IMR-90 (cell line): ENCODE measurements around the gene FMNL1. TPM values are rescaled to one million over a fixed set of nuclear protein-coding genes. Genes with fewer than 3 reads are reported as not detected.

Experiments
- ATAC-seq: fragments of 200-7000 bp; cut with Tn5 transposase; 2 replicates; pipeline ENCODE4 v1.9.1; 2020; ENCODE audit warnings: low read depth, mild to moderate bottlenecking, moderate library complexity
- BruUV-seq: library from RNA; stranded (reverse); fragments of 400-500 nt; replicated peaks from 2 replicates; lab custom pipeline; 2021; lab: Mats Ljungman, UMichigan
- CTCF ChIA-PET: fragments of 300-600 bp; formaldehyde crosslinking; extraction: SDS; loops from one replicate; lab custom pipeline; 2021; ENCODE audit warnings: antibody characterized with exemption; lab: Yijun Ruan, JAX
- POLR2A ChIA-PET: fragments of 300-600 bp; sonication (Branson Sonifier 250); formaldehyde crosslinking; loops from one replicate; lab custom pipeline; 2022; ENCODE audit warnings: antibody characterized with exemption; ENCODE audit not compliant: unreplicated experiment; lab: Charles Lee
- DNase-seq: peaks from one replicate; pipeline ENCODE4 v3.0.0; 2013
- H2AFZ ChIP-seq: replicated peaks from 2 replicates; pipeline ENCODE3; 2013; ENCODE audit warnings: low read length, mild to moderate bottlenecking; ENCODE audit not compliant: poor library complexity
- H2AK5ac ChIP-seq: 2 replicates; pipeline ENCODE4 v1.6.1; 2013; ENCODE audit warnings: low read depth, low read length, inconsistent platforms
- H2AK9ac ChIP-seq: replicated peaks from 2 replicates; pipeline ENCODE3; 2013; ENCODE audit warnings: mild to moderate bottlenecking, low read depth, low read length, moderate library complexity; ENCODE audit not compliant: poor library complexity
- H2BK120ac ChIP-seq: 2 replicates; pipeline ENCODE4 v1.6.1; 2013; ENCODE audit warnings: low read depth, low read length, inconsistent platforms
- H2BK15ac ChIP-seq: 3 replicates; pipeline ENCODE4 v1.6.1; 2013; ENCODE audit warnings: low read depth, low read length, inconsistent platforms
- H2BK20ac ChIP-seq: 2 replicates; pipeline ENCODE4 v1.6.1; 2013; ENCODE audit warnings: low read depth, mild to moderate bottlenecking, inconsistent platforms, low read length, moderate library complexity
- H2BK5ac ChIP-seq: 2 replicates; pipeline ENCODE4 v1.6.1; 2013; ENCODE audit warnings: mild to moderate bottlenecking, low read depth, low read length, inconsistent platforms; ENCODE audit not compliant: poor library complexity, severe bottlenecking
- H3K14ac ChIP-seq: replicated peaks from 2 replicates; pipeline ENCODE4 v1.6.1; 2013; ENCODE audit warnings: low read depth, low read length, inconsistent platforms
- H3K18ac ChIP-seq: 2 replicates; pipeline ENCODE4 v1.6.1; 2013; ENCODE audit warnings: low read depth, low read length, control low read depth
- H3K23ac ChIP-seq: 2 replicates; pipeline ENCODE4 v1.6.1; 2013; ENCODE audit warnings: low read depth, low read length, inconsistent platforms
- H3K27ac ChIP-seq: 2 replicates; pipeline ENCODE4 v1.5.1; 2013; ENCODE audit warnings: mild to moderate bottlenecking, control low read depth, low read length; ENCODE audit not compliant: insufficient read depth
- H3K27me3 ChIP-seq: 2 replicates; pipeline ENCODE4 v1.6.1; 2013; ENCODE audit warnings: low read length; ENCODE audit not compliant: control insufficient read depth, insufficient read depth
- H3K36me3 ChIP-seq: 2 replicates; pipeline ENCODE4 v1.6.1; 2013; ENCODE audit warnings: low read length, mixed read lengths; ENCODE audit not compliant: control insufficient read depth, insufficient read depth
- H3K4ac ChIP-seq: 2 replicates; pipeline ENCODE4 v1.6.1; 2013; ENCODE audit warnings: low read depth, low read length, inconsistent platforms
- H3K4me1 ChIP-seq: 2 replicates; pipeline ENCODE4 v1.6.1; 2013; ENCODE audit warnings: low read length, mixed read lengths; ENCODE audit not compliant: control insufficient read depth, insufficient read depth
- H3K4me2 ChIP-seq: 2 replicates; pipeline ENCODE4 v1.6.1; 2013; ENCODE audit warnings: low read depth, mild to moderate bottlenecking, control low read depth, low read length, moderate library complexity
- H3K4me3 ChIP-seq: 2 replicates; pipeline ENCODE4 v1.5.1; 2013; ENCODE audit warnings: low read depth, mild to moderate bottlenecking, control low read depth, low read length, moderate library complexity; ENCODE audit not compliant: insufficient read depth
- H3K56ac ChIP-seq: 2 replicates; pipeline ENCODE4 v1.6.1; 2013; ENCODE audit warnings: low read length, inconsistent platforms; ENCODE audit not compliant: insufficient read depth; ENCODE audit errors: extremely low read depth
- H3K79me1 ChIP-seq, 2 experiments: 2 replicates each; pipeline ENCODE4 v1.6.1; 2013; ENCODE audit warnings: low read length in 2 of 2, inconsistent platforms in 1 of 2, low read depth in 1 of 2
- H3K9ac ChIP-seq: 2 replicates; pipeline ENCODE4 v1.6.1; 2013; ENCODE audit warnings: low read depth, low read length, control low read depth
- H3K9me1 ChIP-seq: 2 replicates; pipeline ENCODE4 v1.6.1; 2013; ENCODE audit warnings: low read length, inconsistent platforms; ENCODE audit not compliant: insufficient read depth
- H3K9me3 ChIP-seq: 2 replicates; pipeline ENCODE4 v1.6.1; 2013; ENCODE audit warnings: low read length; ENCODE audit not compliant: control insufficient read depth, insufficient read depth
- H4K20me1 ChIP-seq: 2 replicates; pipeline ENCODE4 v1.6.1; 2013; ENCODE audit warnings: low read length, inconsistent platforms; ENCODE audit not compliant: insufficient read depth
- H4K5ac ChIP-seq: 2 replicates; pipeline ENCODE4 v1.6.1; 2013; ENCODE audit warnings: mild to moderate bottlenecking, low read depth, low read length, control low read depth
- H4K8ac ChIP-seq, 2 experiments: 2 replicates each; pipeline ENCODE4 v1.6.1; 2013; ENCODE audit warnings: low read depth in 2 of 2, low read length in 2 of 2, control low read depth in 1 of 2, inconsistent platforms in 1 of 2
- H4K91ac ChIP-seq: 2 replicates; pipeline ENCODE4 v1.6.1; 2013; ENCODE audit warnings: low read depth, low read length, inconsistent platforms; ENCODE audit not compliant: insufficient read depth
- BHLHE40 ChIP-seq: fragments of 150-350 bp; IDR thresholded peaks from 2 replicates; pipeline ENCODE4 v1.6.1; 2016; ENCODE audit warnings: mild to moderate bottlenecking, low read depth, low read length
- CEBPB ChIP-seq: IDR thresholded peaks from 2 replicates; pipeline ENCODE4 v1.6.1; 2012; ENCODE audit warnings: low read depth, low read length, improper control_type of control experiment
- CHD1 ChIP-seq: IDR thresholded peaks from 2 replicates; pipeline ENCODE4 v1.6.1; 2012; ENCODE audit warnings: low read depth, low read length, improper control_type of control experiment
- CTCF ChIP-seq: conservative IDR thresholded peaks from 2 replicates; pipeline ENCODE4 v1.5.1; 2012; ENCODE audit warnings: mild to moderate bottlenecking, low read depth, low read length, improper control_type of control experiment
- FOS ChIP-seq: fragments of 150-350 bp; IDR thresholded peaks from 2 replicates; pipeline ENCODE4 v1.6.1; 2016; ENCODE audit warnings: low read depth, low read length
- MAFK ChIP-seq: IDR thresholded peaks from 2 replicates; pipeline ENCODE4 v1.6.1; 2012; ENCODE audit warnings: low read depth, low read length, improper control_type of control experiment
- MAZ ChIP-seq: IDR thresholded peaks from 2 replicates; pipeline ENCODE4 v1.6.1; 2012; ENCODE audit warnings: low read depth, mild to moderate bottlenecking, low read length, improper control_type of control experiment, moderate library complexity, borderline replicate concordance
- MXI1 ChIP-seq: IDR thresholded peaks from 2 replicates; pipeline ENCODE4 v1.6.1; 2012; ENCODE audit warnings: low read depth, mild to moderate bottlenecking, low read length, moderate library complexity, borderline replicate concordance
- NFE2L2 ChIP-seq: fragments of 150-350 bp; IDR thresholded peaks from 2 replicates; pipeline ENCODE4 v1.6.1; 2016; ENCODE audit warnings: low read depth, mild to moderate bottlenecking, low read length
- POLR2A ChIP-seq: IDR thresholded peaks from 2 replicates; pipeline ENCODE4 v1.6.1; 2012; ENCODE audit warnings: mild to moderate bottlenecking, low read depth, low read length
- RAD21 ChIP-seq: IDR thresholded peaks from 2 replicates; pipeline ENCODE4 v1.6.1; 2012; ENCODE audit warnings: low read length, improper control_type of control experiment
- RCOR1 ChIP-seq: IDR thresholded peaks from 2 replicates; pipeline ENCODE4 v1.6.1; 2012; ENCODE audit warnings: mild to moderate bottlenecking, low read length, improper control_type of control experiment; ENCODE audit not compliant: insufficient replicate concordance
- RFX5 ChIP-seq: IDR thresholded peaks from 2 replicates; pipeline ENCODE4 v1.8.0; 2012; ENCODE audit warnings: low read depth, mild to moderate bottlenecking, low read length, moderate library complexity
- SMC3 ChIP-seq: fragments of 150-350 bp; IDR thresholded peaks from 2 replicates; pipeline ENCODE4 v1.6.1; 2016; ENCODE audit warnings: low read depth, mild to moderate bottlenecking, antibody characterized with exemption, low read length, moderate library complexity
- USF2 ChIP-seq: fragments of 150-350 bp; IDR thresholded peaks from 2 replicates; pipeline ENCODE4 v1.6.1; 2017; ENCODE audit warnings: mild to moderate bottlenecking, antibody characterized with exemption, low read length, low read depth
- WGBS, 2 experiments: methylation state at CpG; one replicate each; pipeline versions ENCODE4 v1.1.5 to v1.1.7; 2013; ENCODE audit warnings: missing lambda C conversion rate in 2 of 2; ENCODE audit not compliant: insufficient read length in 1 of 2; ENCODE audit errors: extremely low coverage in 2 of 2; 5-methylcytosine and 5-hydroxymethylcytosine counted together
- dilution Hi-C: fragments of 300-500 bp; cut with HindIII; formaldehyde crosslinking; loops from one replicate; pipeline ENCODE4 v1.14.3; 2018; ENCODE audit warnings: low sequenced_read_pairs; ENCODE audit not compliant: unreplicated experiment
- in situ Hi-C: fragments of 300-500 bp; cut with MboI; formaldehyde crosslinking; loops from 3 replicates; pipeline ENCODE4 v1.14.3; 2019; ENCODE audit warnings: low sequenced_read_pairs, inconsistent platforms, mixed read lengths
- intact Hi-C: fragments of 100-400 bp; cut with micrococcal nuclease; formaldehyde crosslinking; loops from 2 replicates; pipeline ENCODE4 v1.10.0; 2022
- polyA plus RNA-seq, 3 experiments: library from polyadenylated mRNA; depleted of rRNA; stranded (reverse); fragments of >200 nt; gene quantifications; 2 replicates each; pipeline ENCODE4 v1.2.3, GENCODE V29; 2012; ENCODE audit warnings: low replicate concordance in 1 of 3
- total RNA-seq: library from RNA; depleted of rRNA; stranded (reverse); fragments of >200 nt; gene quantifications from 2 replicates; pipeline ENCODE4 v1.2.3, GENCODE V29; 2012
- TF ChIP-seq, protein P1 (sequence below): fragments of 150-350 bp; IDR thresholded peaks from 2 replicates; pipeline ENCODE4 v1.6.1; 2016; ENCODE audit warnings: low read depth, mild to moderate bottlenecking, low read length, moderate library complexity, borderline replicate concordance

Gene FMNL1
- total and polyA plus RNA-seq, 2 of the 4 experiments (the other 2 are of a cell fraction): 0.36 to 2.3 TPM

DNA sequence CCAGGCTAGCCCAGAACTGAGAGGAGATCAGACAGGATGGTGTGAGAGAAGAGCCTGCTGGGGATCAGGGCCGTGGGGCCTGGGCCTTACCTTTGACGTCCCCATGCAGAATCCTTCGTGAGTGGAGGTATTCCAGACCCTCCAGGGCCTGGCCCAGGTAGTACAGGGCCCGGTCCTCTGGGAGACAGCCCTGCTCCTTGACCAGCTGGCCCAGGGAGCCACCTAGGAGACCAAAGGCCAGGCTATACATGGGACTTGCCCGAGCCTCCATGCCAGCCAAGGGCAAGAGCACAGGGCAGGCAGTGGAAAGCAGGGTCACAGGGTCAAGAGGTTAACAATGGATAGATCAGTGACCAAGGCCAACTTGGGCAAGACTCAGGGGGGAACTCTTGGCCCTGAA is 52.3 kb downstream of the FMNL1 start:
- H2BK20ac ChIP-seq: no peak overlapping the region
- intact Hi-C loops: no loop called here
- peaks cover 5% of the 10 kb centered on the region; the same call in 1 of the 2 replicates for H4K20me1 ChIP-seq
- H3K9me3 ChIP-seq: no peaks in the 10 kb centered on the region
- H3K9me1 ChIP-seq: 0 out of 2 replicates have a peak, but pooled peaks cover 3% of the 10 kb centered on the region
- no peak overlapping the region for H2BK15ac ChIP-seq
- no peak overlapping the region for H3K4me3 ChIP-seq
- no peak overlapping the region for H4K8ac ChIP-seq
- BruUV-seq: no TSS peak
- 90% methylated on average over 3 of the region's 5 CpGs; no CpG with 5 or more reads in 1 of the 2 experiments for WGBS, 2 experiments
- H2BK5ac ChIP-seq: no peak overlapping the region
- no peak overlapping the region for H2AFZ ChIP-seq
- no peak overlapping the region for H3K14ac ChIP-seq
- no peak overlapping the region for H3K56ac ChIP-seq
- peaks cover 3 to 12% of the 10 kb centered on the region in 2 experiments; a peak in 1 of 4 replicates for H3K79me1 ChIP-seq
- H3K4ac ChIP-seq: no peak overlapping the region
- in situ Hi-C loops: no loop called here
- no peak for TF ChIP-seq CHD1
- no peak for TF ChIP-seq POLR2A
- TF ChIP-seq CEBPB: no peak
- no peak for TF ChIP-seq BHLHE40
- TF ChIP-seq MAZ: no peak
- TF ChIP-seq NFE2L2: no peak
- TF ChIP-seq CTCF: no peak
- TF ChIP-seq SMC3: no peak
- TF ChIP-seq MAFK: no peak
- no peak for TF ChIP-seq RAD21
- TF ChIP-seq RFX5: no peak
- TF ChIP-seq FOS: no peak
- no peak for TF ChIP-seq USF2
- TF ChIP-seq MXI1: no peak
- TF ChIP-seq, protein P1, sequence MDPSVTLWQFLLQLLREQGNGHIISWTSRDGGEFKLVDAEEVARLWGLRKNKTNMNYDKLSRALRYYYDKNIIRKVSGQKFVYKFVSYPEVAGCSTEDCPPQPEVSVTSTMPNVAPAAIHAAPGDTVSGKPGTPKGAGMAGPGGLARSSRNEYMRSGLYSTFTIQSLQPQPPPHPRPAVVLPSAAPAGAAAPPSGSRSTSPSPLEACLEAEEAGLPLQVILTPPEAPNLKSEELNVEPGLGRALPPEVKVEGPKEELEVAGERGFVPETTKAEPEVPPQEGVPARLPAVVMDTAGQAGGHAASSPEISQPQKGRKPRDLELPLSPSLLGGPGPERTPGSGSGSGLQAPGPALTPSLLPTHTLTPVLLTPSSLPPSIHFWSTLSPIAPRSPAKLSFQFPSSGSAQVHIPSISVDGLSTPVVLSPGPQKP: no peak
- TF ChIP-seq RCOR1: no peak
- POLR2A ChIA-PET: no interaction called here
- no peak overlapping the region for H3K9ac ChIP-seq
- H3K4me1 ChIP-seq: peaks cover 3% of the 10 kb centered on the region; the same call in 1 of the 2 replicates
- H3K27me3 ChIP-seq: no peaks in the 10 kb centered on the region
- no peak overlapping the region for H3K23ac ChIP-seq
- H3K18ac ChIP-seq: no peak overlapping the region
- no peak overlapping the region for H4K91ac ChIP-seq
- peak overlapping the region; percentile 5; the same call in 1 of the 2 replicates for H4K5ac ChIP-seq
- H3K27ac ChIP-seq: no peak overlapping the region
- no peak overlapping the region for H2BK120ac ChIP-seq
- no peak overlapping the region for H3K4me2 ChIP-seq
- no peak overlapping the region for H2AK5ac ChIP-seq
- ATAC-seq: no peak
- DNase-seq: no peak
- dilution Hi-C loops: no loop called here
- peaks cover 40% of the 10 kb centered on the region for H3K36me3 ChIP-seq
- H2AK9ac ChIP-seq: no peak overlapping the region
- CTCF ChIA-PET: no interaction called here
